Measurements from ENCODE around the gene DHX35. TPM values are rescaled to one million over a fixed set of nuclear protein-coding genes. Genes with fewer than 3 reads are reported as not detected.

DHX35 gene
- total and polyA plus RNA-seq, 2 of the 13 experiments (the other 11 are each of a cell fraction or from before 2014, with no cell fraction given), result 25.8 to 28.7 TPM

GRCh38 chr20:38926142-38926933 lies 35.8 kb upstream of the DHX35 start, which contains the start of gene FAM83D (continued):
- TF ChIP-seq ASH2L (IDR thresholded peaks at IDR 0.05; ENCODE audit: insufficient read length, low read depth, low read length) (peak; percentile 86), MLLT10 (CRISPR knock-in tag; IDR thresholded peaks at IDR 0.05) (no peak), ZNF883 (CRISPR knock-in tag; IDR thresholded peaks at IDR 0.05; ENCODE audit: not compliant biosample characterization) (peak; percentile 99), MED13 (CRISPR knock-in tag; IDR thresholded peaks at IDR 0.05) (peak; percentile 93), ZNF337 (CRISPR knock-in tag; IDR thresholded peaks at IDR 0.05; ENCODE audit: borderline replicate concordance, low read depth) (peak; percentile 30; the same call in 1 of the 2 replicates), MTF2 (CRISPR knock-in tag; IDR thresholded peaks at IDR 0.05; ENCODE audit: borderline replicate concordance) (peak; percentile 95), ZNF329 (CRISPR knock-in tag; IDR thresholded peaks at IDR 0.05; ENCODE audit: low read depth) (peak; percentile 32; the same call in 1 of the 2 replicates), TSC22D2 (CRISPR knock-in tag; IDR thresholded peaks at IDR 0.05; ENCODE audit: borderline replicate concordance) (peak; percentile 71; the same call in 1 of the 2 replicates), ZNF24 (IDR thresholded peaks at IDR 0.05) (no peak), ZZZ3 (CRISPR knock-in tag; IDR thresholded peaks at IDR 0.05; ENCODE audit: borderline replicate concordance) (no peak), TP53 (CRISPR knock-in tag; conservative IDR thresholded peaks at IDR 0.05) (no peak; the same call in 1 of the 2 replicates), TBL1XR1 (IDR thresholded peaks at IDR 0.05; ENCODE audit: borderline replicate concordance, low read length, partially characterized antibody) (peak; percentile 29), ZNF205 (CRISPR knock-in tag; IDR thresholded peaks at IDR 0.05) (peak; percentile 84), NPAS2 (CRISPR knock-in tag; IDR thresholded peaks at IDR 0.05; ENCODE audit: borderline replicate concordance) (no peak), ZNF577 (CRISPR knock-in tag; IDR thresholded peaks at IDR 0.05; ENCODE audit: borderline replicate concordance, low read depth) (no peak; the same call in 1 of the 2 replicates)
- TF ChIP-seq, protein P1, sequence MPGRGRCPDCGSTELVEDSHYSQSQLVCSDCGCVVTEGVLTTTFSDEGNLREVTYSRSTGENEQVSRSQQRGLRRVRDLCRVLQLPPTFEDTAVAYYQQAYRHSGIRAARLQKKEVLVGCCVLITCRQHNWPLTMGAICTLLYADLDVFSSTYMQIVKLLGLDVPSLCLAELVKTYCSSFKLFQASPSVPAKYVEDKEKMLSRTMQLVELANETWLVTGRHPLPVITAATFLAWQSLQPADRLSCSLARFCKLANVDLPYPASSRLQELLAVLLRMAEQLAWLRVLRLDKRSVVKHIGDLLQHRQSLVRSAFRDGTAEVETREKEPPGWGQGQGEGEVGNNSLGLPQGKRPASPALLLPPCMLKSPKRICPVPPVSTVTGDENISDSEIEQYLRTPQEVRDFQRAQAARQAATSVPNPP (CRISPR knock-in tag; IDR thresholded peaks at IDR 0.05), result peak; percentile 99
- TF ChIP-seq, protein P2, sequence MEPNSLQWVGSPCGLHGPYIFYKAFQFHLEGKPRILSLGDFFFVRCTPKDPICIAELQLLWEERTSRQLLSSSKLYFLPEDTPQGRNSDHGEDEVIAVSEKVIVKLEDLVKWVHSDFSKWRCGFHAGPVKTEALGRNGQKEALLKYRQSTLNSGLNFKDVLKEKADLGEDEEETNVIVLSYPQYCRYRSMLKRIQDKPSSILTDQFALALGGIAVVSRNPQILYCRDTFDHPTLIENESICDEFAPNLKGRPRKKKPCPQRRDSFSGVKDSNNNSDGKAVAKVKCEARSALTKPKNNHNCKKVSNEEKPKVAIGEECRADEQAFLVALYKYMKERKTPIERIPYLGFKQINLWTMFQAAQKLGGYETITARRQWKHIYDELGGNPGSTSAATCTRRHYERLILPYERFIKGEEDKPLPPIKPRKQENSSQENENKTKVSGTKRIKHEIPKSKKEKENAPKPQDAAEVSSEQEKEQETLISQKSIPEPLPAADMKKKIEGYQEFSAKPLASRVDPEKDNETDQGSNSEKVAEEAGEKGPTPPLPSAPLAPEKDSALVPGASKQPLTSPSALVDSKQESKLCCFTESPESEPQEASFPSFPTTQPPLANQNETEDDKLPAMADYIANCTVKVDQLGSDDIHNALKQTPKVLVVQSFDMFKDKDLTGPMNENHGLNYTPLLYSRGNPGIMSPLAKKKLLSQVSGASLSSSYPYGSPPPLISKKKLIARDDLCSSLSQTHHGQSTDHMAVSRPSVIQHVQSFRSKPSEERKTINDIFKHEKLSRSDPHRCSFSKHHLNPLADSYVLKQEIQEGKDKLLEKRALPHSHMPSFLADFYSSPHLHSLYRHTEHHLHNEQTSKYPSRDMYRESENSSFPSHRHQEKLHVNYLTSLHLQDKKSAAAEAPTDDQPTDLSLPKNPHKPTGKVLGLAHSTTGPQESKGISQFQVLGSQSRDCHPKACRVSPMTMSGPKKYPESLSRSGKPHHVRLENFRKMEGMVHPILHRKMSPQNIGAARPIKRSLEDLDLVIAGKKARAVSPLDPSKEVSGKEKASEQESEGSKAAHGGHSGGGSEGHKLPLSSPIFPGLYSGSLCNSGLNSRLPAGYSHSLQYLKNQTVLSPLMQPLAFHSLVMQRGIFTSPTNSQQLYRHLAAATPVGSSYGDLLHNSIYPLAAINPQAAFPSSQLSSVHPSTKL (CRISPR knock-in tag; IDR thresholded peaks at IDR 0.05), result peak; percentile 85
- TF ChIP-seq, protein P3, sequence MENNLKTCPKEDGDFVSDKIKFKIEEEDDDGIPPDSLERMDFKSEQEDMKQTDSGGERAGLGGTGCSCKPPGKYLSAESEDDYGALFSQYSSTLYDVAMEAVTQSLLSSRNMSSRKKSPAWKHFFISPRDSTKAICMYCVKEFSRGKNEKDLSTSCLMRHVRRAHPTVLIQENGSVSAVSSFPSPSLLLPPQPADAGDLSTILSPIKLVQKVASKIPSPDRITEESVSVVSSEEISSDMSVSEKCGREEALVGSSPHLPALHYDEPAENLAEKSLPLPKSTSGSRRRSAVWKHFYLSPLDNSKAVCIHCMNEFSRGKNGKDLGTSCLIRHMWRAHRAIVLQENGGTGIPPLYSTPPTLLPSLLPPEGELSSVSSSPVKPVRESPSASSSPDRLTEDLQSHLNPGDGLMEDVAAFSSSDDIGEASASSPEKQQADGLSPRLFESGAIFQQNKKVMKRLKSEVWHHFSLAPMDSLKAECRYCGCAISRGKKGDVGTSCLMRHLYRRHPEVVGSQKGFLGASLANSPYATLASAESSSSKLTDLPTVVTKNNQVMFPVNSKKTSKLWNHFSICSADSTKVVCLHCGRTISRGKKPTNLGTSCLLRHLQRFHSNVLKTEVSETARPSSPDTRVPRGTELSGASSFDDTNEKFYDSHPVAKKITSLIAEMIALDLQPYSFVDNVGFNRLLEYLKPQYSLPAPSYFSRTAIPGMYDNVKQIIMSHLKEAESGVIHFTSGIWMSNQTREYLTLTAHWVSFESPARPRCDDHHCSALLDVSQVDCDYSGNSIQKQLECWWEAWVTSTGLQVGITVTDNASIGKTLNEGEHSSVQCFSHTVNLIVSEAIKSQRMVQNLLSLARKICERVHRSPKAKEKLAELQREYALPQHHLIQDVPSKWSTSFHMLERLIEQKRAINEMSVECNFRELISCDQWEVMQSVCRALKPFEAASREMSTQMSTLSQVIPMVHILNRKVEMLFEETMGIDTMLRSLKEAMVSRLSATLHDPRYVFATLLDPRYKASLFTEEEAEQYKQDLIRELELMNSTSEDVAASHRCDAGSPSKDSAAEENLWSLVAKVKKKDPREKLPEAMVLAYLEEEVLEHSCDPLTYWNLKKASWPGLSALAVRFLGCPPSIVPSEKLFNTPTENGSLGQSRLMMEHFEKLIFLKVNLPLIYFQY (CRISPR knock-in tag; IDR thresholded peaks at IDR 0.05; ENCODE audit: borderline replicate concordance), result peak; percentile 46
- TF ChIP-seq, protein P4, sequence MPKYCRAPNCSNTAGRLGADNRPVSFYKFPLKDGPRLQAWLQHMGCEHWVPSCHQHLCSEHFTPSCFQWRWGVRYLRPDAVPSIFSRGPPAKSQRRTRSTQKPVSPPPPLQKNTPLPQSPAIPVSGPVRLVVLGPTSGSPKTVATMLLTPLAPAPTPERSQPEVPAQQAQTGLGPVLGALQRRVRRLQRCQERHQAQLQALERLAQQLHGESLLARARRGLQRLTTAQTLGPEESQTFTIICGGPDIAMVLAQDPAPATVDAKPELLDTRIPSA (CRISPR knock-in tag; IDR thresholded peaks at IDR 0.05; ENCODE audit: borderline replicate concordance), result peak; percentile 95

Measured in HepG2 (cell line).